Tibial artery (tissue), 4 donors: ENCODE data around the gene LDHA.

ENCODE experiments used
- DNase-seq, 2 donors: peaks; one replicate each; pipeline ENCODE4 v3.0.0-alpha.2; 2019
- H3K27ac ChIP-seq, 2 donors: fragments of 200-600 bp; sonication (generic) in 1 of 2; 1 replicate in 1 of 2; 2 replicates in 1 of 2; pipeline ENCODE4 v1.5.1; 2018 to 2019; ENCODE audit warnings: mild to moderate bottlenecking in 1 of 2
- H3K27me3 ChIP-seq, 2 donors: fragments of 200-600 bp; sonication (generic) in 1 of 2; one replicate each; pipeline versions ENCODE4 v1.5.1 to v1.6.0; 2016 to 2019
- H3K36me3 ChIP-seq, 3 donors: fragments of 200-600 bp; sonication (generic) in 2 of 3; one replicate each; pipeline ENCODE4 v1.5.1; 2016 to 2019; ENCODE audit warnings: mild to moderate bottlenecking in 2 of 3
- H3K4me1 ChIP-seq, 4 donors: fragments of 200-600 bp; sonication (generic) in 2 of 4; 1 replicate in 3 of 4; 2 replicates in 1 of 4; pipeline ENCODE4 v1.5.1; 2016 to 2019
- H3K4me3 ChIP-seq, 2 donors: fragments of 200-600 bp; sonication (generic) in 1 of 2; 1 replicate in 1 of 2; 2 replicates in 1 of 2; pipeline ENCODE4 v1.5.1; 2018 to 2019; ENCODE audit warnings: mild to moderate bottlenecking in 2 of 2
- H3K9me3 ChIP-seq, 3 donors: fragments of 200-600 bp; sonication (generic) in 1 of 3; one replicate each; pipeline ENCODE4 v1.5.1; 2016 to 2019
- intact Hi-C: fragments of 100-400 bp; cut with DNase I; formaldehyde crosslinking; loops from one replicate; pipeline ENCODE4 v1.15.0; 2023; ENCODE audit warnings: low total_unique reads
- TF ChIP-seq, protein P1 (sequence below), 2 experiments: fragments of 200-600 bp in 1 of 2; fragments of 450-650 bp in 1 of 2; IDR thresholded peaks; one replicate each; pipeline ENCODE4 v1.5.1; 2017 to 2019; ENCODE audit warnings: antibody characterized with exemption in 2 of 2, mild to moderate bottlenecking in 1 of 2, moderate library complexity in 1 of 2

LDHA gene

DNA sequence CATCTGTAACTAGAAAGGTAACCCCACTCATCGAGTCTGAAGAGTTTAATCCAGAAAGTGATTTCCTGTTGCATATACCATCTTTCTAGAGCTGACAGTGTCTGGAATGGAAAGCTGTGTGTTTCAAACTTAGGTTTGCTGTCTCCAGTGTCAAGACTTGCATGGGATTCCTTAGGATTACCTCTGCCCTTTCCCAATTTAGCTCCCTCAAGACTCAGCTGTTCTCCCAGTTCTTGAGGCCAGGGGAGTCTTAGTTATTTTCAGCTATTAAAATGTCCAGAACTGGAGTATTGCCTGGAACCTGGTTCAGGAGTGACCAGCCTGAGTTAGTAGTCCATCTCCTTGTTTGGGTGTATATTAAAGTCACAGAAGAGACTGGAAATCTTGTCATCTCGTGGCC lies 25.0 kb upstream of the LDHA start:
- intact Hi-C loops: no loop called here

DNA sequence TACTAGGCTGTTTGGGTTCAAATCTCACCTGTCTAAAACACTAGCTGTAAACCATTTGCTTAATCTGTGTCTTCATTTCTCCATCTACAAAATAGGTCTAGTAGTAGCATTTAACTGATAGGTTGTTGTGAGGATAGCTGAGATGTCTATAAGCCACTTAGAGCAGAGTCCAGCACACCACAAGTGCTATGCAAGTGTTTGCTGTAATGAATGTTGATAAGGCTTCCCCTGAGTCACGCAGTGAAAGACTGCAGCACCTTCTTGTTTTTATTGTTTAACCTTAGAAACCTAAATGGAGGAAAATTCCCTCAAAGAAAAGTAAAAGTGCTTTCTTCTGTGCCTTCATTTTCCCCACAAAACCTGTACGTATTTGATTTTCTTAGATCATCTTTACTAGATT lies 23.1 kb upstream of the LDHA start:
- no peaks in the 10 kb centered on the region for H3K9me3 ChIP-seq
- H3K27ac ChIP-seq: no peak overlapping the region
- no peaks in the 10 kb centered on the region for H3K4me1 ChIP-seq
- intact Hi-C loops: no loop called here
- H3K4me3 ChIP-seq: no peak overlapping the region
- TF ChIP-seq, protein P1, sequence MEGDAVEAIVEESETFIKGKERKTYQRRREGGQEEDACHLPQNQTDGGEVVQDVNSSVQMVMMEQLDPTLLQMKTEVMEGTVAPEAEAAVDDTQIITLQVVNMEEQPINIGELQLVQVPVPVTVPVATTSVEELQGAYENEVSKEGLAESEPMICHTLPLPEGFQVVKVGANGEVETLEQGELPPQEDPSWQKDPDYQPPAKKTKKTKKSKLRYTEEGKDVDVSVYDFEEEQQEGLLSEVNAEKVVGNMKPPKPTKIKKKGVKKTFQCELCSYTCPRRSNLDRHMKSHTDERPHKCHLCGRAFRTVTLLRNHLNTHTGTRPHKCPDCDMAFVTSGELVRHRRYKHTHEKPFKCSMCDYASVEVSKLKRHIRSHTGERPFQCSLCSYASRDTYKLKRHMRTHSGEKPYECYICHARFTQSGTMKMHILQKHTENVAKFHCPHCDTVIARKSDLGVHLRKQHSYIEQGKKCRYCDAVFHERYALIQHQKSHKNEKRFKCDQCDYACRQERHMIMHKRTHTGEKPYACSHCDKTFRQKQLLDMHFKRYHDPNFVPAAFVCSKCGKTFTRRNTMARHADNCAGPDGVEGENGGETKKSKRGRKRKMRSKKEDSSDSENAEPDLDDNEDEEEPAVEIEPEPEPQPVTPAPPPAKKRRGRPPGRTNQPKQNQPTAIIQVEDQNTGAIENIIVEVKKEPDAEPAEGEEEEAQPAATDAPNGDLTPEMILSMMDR (IDR thresholded peaks at IDR 0.05): no peak
- H3K27me3 ChIP-seq: no peaks in the 10 kb centered on the region
- H3K36me3 ChIP-seq: peaks cover 5 to 12% (median 9%) of the 10 kb centered on the region in 3 donors
- no peak for DNase-seq

More for the DNA sequence above, 25.0 kb upstream of the LDHA start:
- H3K27ac ChIP-seq: peak overlapping the region in 1 of 2 donors; percentile 50
- TF ChIP-seq, protein P1 (IDR thresholded peaks at IDR 0.05): no peak
- H3K9me3 ChIP-seq: no peaks in the 10 kb centered on the region
- H3K36me3 ChIP-seq: peaks cover 18 to 30% (median 27%) of the 10 kb centered on the region in 3 donors
- H3K27me3 ChIP-seq: no peaks in the 10 kb centered on the region
- no peak for DNase-seq
- H3K4me1 ChIP-seq: no peaks in the 10 kb centered on the region
- H3K4me3 ChIP-seq: no peak overlapping the region

DNA sequence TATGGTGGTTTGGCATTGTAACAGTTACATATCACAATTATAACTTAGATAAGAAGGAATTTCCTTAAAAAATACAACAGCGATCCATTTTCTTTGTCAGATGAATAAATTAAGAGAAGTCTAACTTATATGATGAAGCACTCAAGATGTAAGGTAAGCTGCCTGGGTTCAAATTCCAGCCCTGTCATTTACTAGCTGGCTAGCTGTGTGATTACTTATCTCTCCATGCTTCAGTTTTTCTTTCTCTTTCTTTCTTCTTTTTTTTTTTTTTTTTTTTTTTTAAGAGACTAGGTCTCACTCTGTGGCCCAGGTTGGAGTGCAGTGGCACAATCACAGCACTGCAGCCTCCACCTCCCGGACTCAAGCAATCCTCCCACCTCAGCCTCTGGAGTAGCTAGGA lies 22.2 kb upstream of the LDHA start:
- Histone ChIP-seq H3K4me3 (no peak overlapping the region), H3K27me3 (no peaks in the 10 kb centered on the region), H3K4me1 (no peaks in the 10 kb centered on the region), H3K27ac (no peak overlapping the region), H3K36me3 (peaks cover 0 to 3% (median under 1%) of the 10 kb centered on the region in 3 donors), H3K9me3 (no peaks in the 10 kb centered on the region)
- TF ChIP-seq, protein P1 (IDR thresholded peaks at IDR 0.05): no peak
- no peak for DNase-seq
- intact Hi-C loops: no loop called here

DNA sequence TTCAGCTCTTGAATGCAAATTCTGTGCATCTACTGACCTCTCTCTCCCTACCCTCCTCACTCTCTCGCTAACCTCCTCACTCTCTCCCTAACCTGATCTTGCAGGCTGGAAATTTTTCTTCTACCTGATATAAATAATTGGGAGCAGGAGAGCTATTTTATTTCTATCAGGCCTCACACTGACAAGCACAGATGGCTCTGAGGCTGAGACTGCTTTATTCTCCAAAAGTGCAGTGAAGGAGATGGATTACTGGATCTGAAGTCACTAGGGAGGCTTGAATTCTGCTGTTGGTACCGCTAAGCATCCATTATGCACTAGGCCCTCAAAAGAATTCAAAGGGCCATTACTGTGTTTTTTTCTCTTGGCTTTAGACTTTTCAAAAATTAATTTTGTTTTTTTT lies 19.4 kb upstream of the LDHA start:
- no peak overlapping the region for H3K4me3 ChIP-seq
- H3K9me3 ChIP-seq: no peaks in the 10 kb centered on the region
- no peaks in the 10 kb centered on the region for H3K4me1 ChIP-seq
- H3K27ac ChIP-seq: no peak overlapping the region
- intact Hi-C loops: no loop called here
- no peak for DNase-seq
- H3K27me3 ChIP-seq: no peaks in the 10 kb centered on the region
- TF ChIP-seq, protein P1 (IDR thresholded peaks at IDR 0.05): no peak
- no peaks in the 10 kb centered on the region for H3K36me3 ChIP-seq

DNA sequence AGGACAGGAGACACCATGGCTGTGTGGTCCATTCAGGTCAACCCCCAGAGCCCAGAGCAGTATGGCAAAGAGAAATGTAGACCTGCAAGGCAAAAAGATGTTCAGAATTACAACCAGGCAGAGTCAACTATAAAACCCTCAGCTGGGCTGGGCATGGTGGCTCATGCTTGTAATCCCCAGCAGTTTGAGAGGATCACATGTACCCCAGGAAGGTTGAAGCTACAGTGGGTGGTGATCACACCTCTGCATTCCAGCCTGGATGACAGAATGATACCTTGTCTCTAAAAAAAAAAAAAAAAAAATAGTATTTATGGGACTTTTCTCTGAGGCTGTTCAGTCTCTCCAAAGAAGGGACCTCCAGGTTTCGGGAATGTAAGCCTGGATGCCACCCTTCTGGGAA lies 18.4 kb upstream of the LDHA start:
- Histone ChIP-seq H3K27me3 (no peaks in the 10 kb centered on the region), H3K36me3 (no peaks in the 10 kb centered on the region), H3K4me1 (no peaks in the 10 kb centered on the region), H3K27ac (no peak overlapping the region), H3K9me3 (no peaks in the 10 kb centered on the region), H3K4me3 (no peak overlapping the region)
- DNase-seq: no peak
- intact Hi-C loops: no loop called here
- TF ChIP-seq, protein P1 (IDR thresholded peaks at IDR 0.05): no peak

DNA sequence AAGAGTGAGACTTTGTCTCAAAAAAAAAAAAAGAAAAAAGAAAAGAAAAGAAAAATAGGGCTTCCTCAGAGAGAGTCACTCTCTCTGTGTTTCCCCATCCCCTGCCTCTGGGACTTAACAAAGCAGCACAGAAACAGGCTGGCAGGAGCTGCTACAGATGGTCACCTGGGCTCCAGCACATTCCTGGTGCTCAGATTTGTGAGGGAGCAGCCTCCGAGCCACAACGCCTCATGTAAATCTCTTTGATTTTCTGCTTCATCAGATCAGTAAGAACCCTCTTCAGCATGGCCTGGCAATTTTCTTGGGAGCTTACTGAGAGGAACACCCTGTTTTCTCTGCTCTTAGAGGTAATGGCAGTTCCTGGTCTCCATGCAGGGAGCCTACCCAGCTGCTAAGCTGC lies 15.2 kb upstream of the LDHA start:
- H3K4me3 ChIP-seq: no peak overlapping the region
- H3K9me3 ChIP-seq: no peaks in the 10 kb centered on the region
- H3K4me1 ChIP-seq: peaks cover 1 to 22% (median 17%) of the 10 kb centered on the region in 4 donors
- H3K27me3 ChIP-seq: no peaks in the 10 kb centered on the region
- intact Hi-C loops: no loop called here
- no peaks in the 10 kb centered on the region for H3K36me3 ChIP-seq
- H3K27ac ChIP-seq: no peak overlapping the region
- DNase-seq: no peak
- TF ChIP-seq, protein P1 (IDR thresholded peaks at IDR 0.05): no peak
